NCI-H2081 treated with DMSO at 0.1 percent for 48 hours (cell line): ENCODE results near the gene FBLN1.
"Not testable (repeated sequence)": the region's sequence is repeated elsewhere in the genome, so short reads cannot be mapped to it uniquely, and the experiment has no call there.

ENCODE experiments used
- DNase-seq: peaks from one replicate; lab custom pipeline; 2025; lab: John Stamatoyannopoulos, UW

Gene FBLN1

GRCh38 chr22:45548991-45549761 is 46.5 kb downstream of the FBLN1 start:
- DNase-seq, result no peak

GRCh38 chr22:45549762-45550378 is 47.2 kb downstream of the FBLN1 start:
- no peak for DNase-seq

GRCh38 chr22:45550416-45550815 is 47.7 kb downstream of the FBLN1 start:
- DNase-seq, result no peak

GRCh38 chr22:45550891-45551290 is 48.2 kb downstream of the FBLN1 start:
- DNase-seq, result no peak

GRCh38 chr22:45551310-45552016 is 48.8 kb downstream of the FBLN1 start:
- DNase-seq, result no peak

GRCh38 chr22:45552017-45552411 is 49.3 kb downstream of the FBLN1 start:
- no peak for DNase-seq

- DNase-seq, result no peak
Measured at GRCh38 chr22:45552580-45553350, 50.1 kb downstream of the FBLN1 start.

GRCh38 chr22:45553351-45554039 is 50.8 kb downstream of the FBLN1 start:
- no peak for DNase-seq

- DNase-seq, result no peak
Measured at GRCh38 chr22:45554040-45554406, 51.3 kb downstream of the FBLN1 start.

- DNase-seq, result no peak
Measured at GRCh38 chr22:45554861-45555260, 52.2 kb downstream of the FBLN1 start.

GRCh38 chr22:45557926-45558325 is 55.2 kb downstream of the FBLN1 start:
- DNase-seq, result not testable (repeated sequence)

GRCh38 chr22:45560092-45560491 is 57.4 kb downstream of the FBLN1 start:
- DNase-seq, result not testable (repeated sequence)

GRCh38 chr22:45560761-45561160 is 58.1 kb downstream of the FBLN1 start:
- DNase-seq, result not testable (repeated sequence)

GRCh38 chr22:45562102-45562501 is 59.4 kb downstream of the FBLN1 start:
- no peak for DNase-seq

GRCh38 chr22:45562537-45563361 is 60.1 kb downstream of the FBLN1 start:
- no peak for DNase-seq

GRCh38 chr22:45563362-45564040 is 60.8 kb downstream of the FBLN1 start:
- no peak for DNase-seq

GRCh38 chr22:45564349-45565030 is 61.8 kb downstream of the FBLN1 start:
- no peak for DNase-seq

- DNase-seq, result no peak
Measured at GRCh38 chr22:45565171-45565570, 62.5 kb downstream of the FBLN1 start.

- no peak for DNase-seq
Measured at GRCh38 chr22:45565973-45566372, 63.3 kb downstream of the FBLN1 start.

- no peak for DNase-seq
Measured at GRCh38 chr22:45568213-45568612, 65.5 kb downstream of the FBLN1 start.
